Lower lobe of right lung (tissue), 2 donors: ENCODE measurements around the gene FRY. TPM values are rescaled to one million over a fixed set of nuclear protein-coding genes. Genes with fewer than 3 reads are reported as not detected.

Source experiments
- ATAC-seq, 2 donors: fragments of 200-7000 bp; cut with Tn5 transposase; one replicate each; pipeline ENCODE4 v1.9.1; 2020 to 2022; ENCODE audit warnings: mild to moderate bottlenecking in 2 of 2, moderate library complexity in 2 of 2
- DNase-seq: peaks from one replicate; pipeline ENCODE4 v3.0.0-alpha.2; 2020
- H3K27ac ChIP-seq: fragments of 200-600 bp; one replicate; pipeline ENCODE4 v1.8.0; 2022
- H3K27me3 ChIP-seq: fragments of 200-600 bp; one replicate; pipeline ENCODE4 v1.8.0; 2022; ENCODE audit warnings: low read depth
- H3K36me3 ChIP-seq: fragments of 200-600 bp; one replicate; pipeline ENCODE4 v1.8.0; 2022; ENCODE audit warnings: mild to moderate bottlenecking
- H3K4me1 ChIP-seq: fragments of 200-600 bp; one replicate; pipeline ENCODE4 v1.8.0; 2022
- H3K4me3 ChIP-seq: fragments of 200-600 bp; one replicate; pipeline ENCODE4 v1.8.0; 2022; ENCODE audit warnings: mild to moderate bottlenecking
- H3K9me3 ChIP-seq: fragments of 200-600 bp; one replicate; pipeline ENCODE4 v1.8.0; 2022
- CTCF ChIP-seq: fragments of 200-600 bp; IDR thresholded peaks from one replicate; pipeline ENCODE4 v1.8.0; 2022; ENCODE audit warnings: antibody characterized with exemption, mild to moderate bottlenecking
- intact Hi-C: fragments of 100-400 bp; cut with DNase I; formaldehyde crosslinking; loops from one replicate; pipeline ENCODE4 v1.11.0; 2022
- total RNA-seq: library from RNA; stranded (reverse); fragmentation: NEBNext Ultra II Directional; extraction: Animal tissue kit (Norgen Biotek cat#: 25700); gene quantifications from one replicate; pipeline ENCODE4 v1.2.1, GENCODE V29; 2021
- donor health status: DM: no; HTN: yes; CAD: no; lungs with severe emphysema.

Gene FRY
- total RNA-seq, 1 donor from 2014 or later = 93.7 TPM

- peak; percentile 90 to 92 for ATAC-seq
- intact Hi-C loops = no loop called here
- no peaks in the 10 kb centered on the region for H3K36me3 ChIP-seq
- DNase-seq = no peak
- H3K4me3 ChIP-seq = no peak overlapping the region
- H3K27me3 ChIP-seq = no peaks in the 10 kb centered on the region
- peaks cover 8% of the 10 kb centered on the region for H3K4me1 ChIP-seq
- peak; percentile 58 for TF ChIP-seq CTCF
- H3K27ac ChIP-seq = peak overlapping the region; percentile 4
- no peaks in the 10 kb centered on the region for H3K9me3 ChIP-seq
Measured at GRCh38 chr13:32001154-32001768, 30.3 kb upstream of the FRY start.

GRCh38 chr13:32001769-32002168 is 29.8 kb upstream of the FRY start:
- H3K4me3 ChIP-seq = no peak overlapping the region

GRCh38 chr13:32002873-32003272 is 28.7 kb upstream of the FRY start:
- Histone ChIP-seq H3K27me3 (no peaks in the 10 kb centered on the region), H3K4me1 (peaks cover 8% of the 10 kb centered on the region), H3K27ac (no peak overlapping the region), H3K9me3 (no peaks in the 10 kb centered on the region), H3K4me3 (no peak overlapping the region), H3K36me3 (no peaks in the 10 kb centered on the region)
- DNase-seq (no peak), ATAC-seq (no peak)
- no peak for TF ChIP-seq CTCF
- intact Hi-C loops = no loop called here

More at GRCh38 chr13:32001769-32002168, 29.8 kb upstream of the FRY start:
- H3K27ac ChIP-seq = no peak overlapping the region
- DNase-seq (no peak), ATAC-seq (no peak)
- intact Hi-C loops = no loop called here
- no peak for TF ChIP-seq CTCF
- H3K36me3 ChIP-seq = no peaks in the 10 kb centered on the region
- no peaks in the 10 kb centered on the region for H3K27me3 ChIP-seq
- peaks cover 8% of the 10 kb centered on the region for H3K4me1 ChIP-seq
- no peaks in the 10 kb centered on the region for H3K9me3 ChIP-seq

- no peak for DNase-seq
- Histone ChIP-seq H3K4me3 (no peak overlapping the region), H3K27me3 (no peaks in the 10 kb centered on the region), H3K36me3 (no peaks in the 10 kb centered on the region), H3K4me1 (no peaks in the 10 kb centered on the region), H3K9me3 (no peaks in the 10 kb centered on the region), H3K27ac (no peak overlapping the region)
- intact Hi-C loops = no loop called here
- no peak for TF ChIP-seq CTCF
- ATAC-seq = no peak
Measured at GRCh38 chr13:32007494-32007893, 24.1 kb upstream of the FRY start.

- DNase-seq (no peak), ATAC-seq (no peak)
- H3K27ac ChIP-seq = no peak overlapping the region
- TF ChIP-seq CTCF = no peak
- H3K9me3 ChIP-seq = no peaks in the 10 kb centered on the region
- no peaks in the 10 kb centered on the region for H3K27me3 ChIP-seq
- no peaks in the 10 kb centered on the region for H3K36me3 ChIP-seq
- no peak overlapping the region for H3K4me3 ChIP-seq
- no peaks in the 10 kb centered on the region for H3K4me1 ChIP-seq
- intact Hi-C loops = no loop called here
Measured at GRCh38 chr13:32008518-32009175, 22.9 kb upstream of the FRY start.
